ENCODE measurements around the gene SLC38A8. TPM values are rescaled to one million over a fixed set of nuclear protein-coding genes. Genes with fewer than 3 reads are reported as not detected.
A peak's percentile ranks its signal among the peaks of the same experiment; 100 is the strongest.

Gene SLC38A8
- total RNA-seq, 2 experiments from 2014 or later: not detected

DNA sequence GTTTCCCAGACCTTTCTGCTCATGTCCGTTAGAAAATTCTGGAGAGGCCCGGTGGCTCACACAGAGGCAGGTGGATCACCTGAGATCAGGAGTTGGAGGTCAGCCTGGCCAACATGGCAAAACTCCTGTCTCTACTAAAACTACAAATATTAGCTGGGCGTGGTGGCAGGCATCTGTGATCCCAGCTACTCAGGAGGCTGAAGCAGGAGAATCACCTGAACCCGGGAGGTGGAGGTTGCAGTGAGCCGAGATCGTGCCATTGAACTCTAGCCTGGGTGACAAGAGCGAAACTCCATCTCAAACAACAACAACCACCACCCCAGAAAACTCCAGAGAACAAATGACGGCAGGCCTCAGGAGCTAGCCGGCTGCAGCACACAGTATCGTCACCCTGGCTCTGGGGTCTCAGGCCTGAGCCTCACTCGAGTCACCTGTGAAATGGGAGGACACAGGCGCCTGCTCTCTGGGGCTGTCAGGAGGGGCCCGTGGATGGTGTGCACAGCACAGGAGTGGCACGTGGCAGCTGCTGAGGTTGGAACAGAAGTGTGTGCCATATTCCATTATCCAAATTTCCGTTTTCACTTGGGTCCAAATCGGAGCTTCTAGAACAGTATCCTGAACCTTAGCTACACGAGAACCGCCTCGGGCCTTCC, 3.3 kb upstream of the SLC38A8 start:
- CTCF ChIA-PET: interaction anchor here (1.0 to 2.3 kb wide), 3 partner anchors 20 to 92 kb away, joined by 3 to 10 read pairs (median 7); no protein-coding TSS in a partner anchor

DNA sequence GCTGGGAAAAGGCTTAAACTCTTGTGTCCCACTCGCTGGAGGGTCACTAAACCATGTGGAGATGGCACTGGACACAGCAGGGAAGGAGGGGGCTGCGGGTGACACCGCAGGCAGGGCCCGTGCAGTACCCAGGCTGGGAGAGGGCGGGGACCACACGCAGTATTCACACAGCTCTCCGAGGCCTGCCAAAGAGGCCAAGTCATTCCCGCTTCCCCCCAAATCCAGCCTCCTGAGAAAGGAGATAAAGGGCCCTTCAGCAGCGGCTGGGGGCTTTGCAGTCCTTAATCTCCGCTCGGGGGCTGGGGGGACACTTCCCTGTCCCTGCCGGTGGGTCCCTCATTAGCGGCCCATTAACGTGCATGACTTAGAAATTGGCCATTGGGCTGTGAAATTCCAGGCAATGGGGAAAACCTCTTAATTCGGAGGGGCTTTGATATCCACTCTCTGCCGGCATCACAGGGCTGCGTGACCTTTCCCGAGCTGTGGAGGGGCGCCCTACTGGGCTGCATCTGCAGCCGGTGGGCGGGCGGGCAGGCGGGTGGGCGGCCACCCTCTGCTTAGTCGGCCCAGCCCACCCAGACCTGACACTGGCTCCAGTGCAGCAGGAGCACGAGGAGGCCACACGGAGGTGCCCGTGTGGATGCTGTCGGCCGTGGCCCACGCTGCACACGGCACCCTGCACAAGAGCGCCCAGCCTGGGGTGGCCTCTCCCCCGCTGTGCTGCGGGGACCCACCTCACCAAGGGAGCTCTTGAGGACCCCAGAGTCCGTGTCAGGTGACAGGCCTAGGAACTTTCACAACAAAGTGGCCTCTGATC, 2.6 kb upstream of the SLC38A8 start:
- Mint-ChIP-seq H3K27me3 (peaks cover 21% of the 10 kb centered on the region), H3K36me3 (ENCODE audit: low read depth) (no peaks in the 10 kb centered on the region), H3K4me3 (no peak overlapping the region), H3K9me3 (no peaks in the 10 kb centered on the region), H3K27ac (no peak overlapping the region), H3K4me1 (ENCODE audit: low read depth) (peaks cover 3% of the 10 kb centered on the region)
- POLR2A ChIA-PET: no interaction called here
- no peak for ATAC-seq
- CTCF ChIA-PET: interaction anchor here (1.0 to 2.3 kb wide), 3 partner anchors 20 to 88 kb away, joined by 3 to 10 read pairs (median 7); no protein-coding TSS in a partner anchor
- TF ChIP-seq CTCF (IDR thresholded peaks at IDR 0.05): no peak
- DNase-seq: no peak
- intact Hi-C loops (cut with micrococcal nuclease): no loop called here

More for the DNA sequence above, 3.3 kb upstream of the SLC38A8 start:
- intact Hi-C loops (cut with micrococcal nuclease): no loop called here
- H3K27me3 Mint-ChIP-seq: peaks cover 21% of the 10 kb centered on the region
- peaks cover 3% of the 10 kb centered on the region for H3K4me1 Mint-ChIP-seq (ENCODE audit: low read depth)
- POLR2A ChIA-PET: no interaction called here
- H3K36me3 Mint-ChIP-seq (ENCODE audit: low read depth): no peaks in the 10 kb centered on the region
- no peak for TF ChIP-seq CTCF (IDR thresholded peaks at IDR 0.05)
- ATAC-seq (no peak), DNase-seq (no peak)
- H3K9me3 Mint-ChIP-seq: no peaks in the 10 kb centered on the region
- no peak overlapping the region for H3K4me3 Mint-ChIP-seq
- no peak overlapping the region for H3K27ac Mint-ChIP-seq

GRCh38 chr16:84044118-84044488, 1.5 kb upstream of the SLC38A8 start:
- no peaks in the 10 kb centered on the region for H3K36me3 Mint-ChIP-seq (ENCODE audit: low read depth)
- no peak overlapping the region for H3K27ac Mint-ChIP-seq
- intact Hi-C loops (cut with micrococcal nuclease): no loop called here
- ChIA-PET CTCF (interaction anchor here (1.0 kb wide), 1 partner anchor 21 kb away, joined by 3 read pairs; no protein-coding TSS in a partner anchor), POLR2A (no interaction called here)
- peak; percentile 21 for TF ChIP-seq CTCF (IDR thresholded peaks at IDR 0.05)
- DNase-seq (peak; percentile 28), ATAC-seq (peak; percentile 53)
- peaks cover 21% of the 10 kb centered on the region for H3K27me3 Mint-ChIP-seq
- no peaks in the 10 kb centered on the region for H3K9me3 Mint-ChIP-seq
- H3K4me3 Mint-ChIP-seq: no peak overlapping the region
- H3K4me1 Mint-ChIP-seq (ENCODE audit: low read depth): peaks cover 3% of the 10 kb centered on the region

- H3K36me3 Mint-ChIP-seq (ENCODE audit: low read depth): no peaks in the 10 kb centered on the region
- peaks cover 23% of the 10 kb centered on the region for H3K27me3 Mint-ChIP-seq
- no peak for TF ChIP-seq CTCF (IDR thresholded peaks at IDR 0.05)
- H3K4me1 Mint-ChIP-seq (ENCODE audit: low read depth): peaks cover 3% of the 10 kb centered on the region
- POLR2A ChIA-PET: no interaction called here
- no peak overlapping the region for H3K4me3 Mint-ChIP-seq
- DNase-seq (peak; percentile 24), ATAC-seq (peak; percentile 77)
- no peaks in the 10 kb centered on the region for H3K9me3 Mint-ChIP-seq
- intact Hi-C loops (cut with micrococcal nuclease): no loop called here
- CTCF ChIA-PET: no interaction called here
- no peak overlapping the region for H3K27ac Mint-ChIP-seq
These were observed 1.0 kb upstream of the SLC38A8 start for GRCh38 chr16:84043486-84044117.

All from activated CD8-positive, alpha-beta T cell treated with anti-CD3 and anti-CD28 coated beads for 36 hours (primary cell).